Testis (tissue), 2 donors: Measurements from ENCODE around the gene MSL3.

Experiments
- CTCF ChIP-seq, 3 experiments: fragments of 450-650 bp in 2 of 3; fragments of 200-600 bp in 1 of 3; sonication (generic) in 1 of 3; IDR thresholded peaks; one replicate each; pipeline ENCODE4 v1.5.1; 2016 to 2019; ENCODE audit warnings: antibody characterized with exemption in 3 of 3, mild to moderate bottlenecking in 2 of 3, moderate library complexity in 1 of 3
- POLR2A ChIP-seq: fragments of 450-650 bp; IDR thresholded peaks from one replicate; pipeline ENCODE4 v1.6.1; 2017; ENCODE audit warnings: antibody characterized with exemption, mild to moderate bottlenecking, moderate library complexity

GRCh38 chrX:11741574-11741973 lies 16.5 kb upstream of the MSL3 start:
- no peak for TF ChIP-seq POLR2A
- TF ChIP-seq CTCF (IDR thresholded peaks at IDR 0.05) = no peak
